PC-3 (cell line): Measurements from ENCODE around the gene NSL1. TPM values are rescaled to one million over a fixed set of nuclear protein-coding genes. Genes with fewer than 3 reads are reported as not detected.

Experiments used
- ATAC-seq: fragments of 200-7000 bp; cut with Tn5 transposase; 2 replicates; pipeline ENCODE4 v1.9.1; 2020; ENCODE audit warnings: mild to moderate bottlenecking, moderate library complexity
- BruUV-seq: library from RNA; stranded (reverse); fragments of 400-500 nt; replicated peaks from 2 replicates; lab custom pipeline; 2021; lab: Mats Ljungman, UMichigan
- CTCF ChIA-PET: fragments of 300-600 bp; sonication (Branson Sonifier 250); formaldehyde crosslinking; loops from one replicate; lab custom pipeline; 2022; ENCODE audit warnings: antibody characterized with exemption; lab: Charles Lee
- POLR2A ChIA-PET: fragments of 300-600 bp; sonication (Branson Sonifier 250); formaldehyde crosslinking; loops from one replicate; lab custom pipeline; 2022; ENCODE audit warnings: antibody characterized with exemption; ENCODE audit not compliant: unreplicated experiment; lab: Charles Lee
- DNase-seq: peaks from one replicate; pipeline ENCODE4 v3.0.0-alpha.2; 2015
- H2AFZ ChIP-seq: fragments of 300-600 bp; sonication (generic); 2 replicates; pipeline ENCODE4 v1.6.0; 2016; ENCODE audit warnings: antibody characterized with exemption, low read length
- H3F3A ChIP-seq: fragments of 300-600 bp; sonication (generic); one replicate; pipeline ENCODE4 v1.6.0; 2017; ENCODE audit warnings: antibody characterized with exemption, low read length, control low read depth, mild to moderate bottlenecking; ENCODE audit not compliant: unreplicated experiment
- H3K27ac ChIP-seq: fragments of 300-600 bp; sonication (generic); 2 replicates; pipeline ENCODE4 v1.5.1; 2016; ENCODE audit warnings: mild to moderate bottlenecking, low read length
- H3K27me3 ChIP-seq: fragments of 300-600 bp; sonication (generic); 2 replicates; pipeline ENCODE4 v1.6.1; 2016; ENCODE audit warnings: low read length, mixed read lengths
- H3K36me3 ChIP-seq: fragments of 300-600 bp; sonication (generic); 2 replicates; pipeline ENCODE4 v1.6.1; 2016; ENCODE audit warnings: low read depth, mixed run types, low read length, mixed read lengths
- H3K4me1 ChIP-seq: fragments of 300-600 bp; sonication (generic); 2 replicates; pipeline ENCODE4 v1.5.1; 2016; ENCODE audit warnings: low read length; ENCODE audit not compliant: insufficient read depth
- H3K4me2 ChIP-seq: fragments of 300-600 bp; sonication (generic); 2 replicates; pipeline ENCODE4 v1.6.0; 2016; ENCODE audit warnings: low read length
- H3K4me3 ChIP-seq: fragments of 300-600 bp; sonication (generic); 2 replicates; pipeline ENCODE4 v1.5.1; 2016; ENCODE audit warnings: mild to moderate bottlenecking, low read length, mixed read lengths
- H3K79me2 ChIP-seq: fragments of 300-600 bp; sonication (generic); 2 replicates; pipeline ENCODE4 v1.6.1; 2017; ENCODE audit warnings: low read length, mixed read lengths
- H3K9ac ChIP-seq: fragments of 300-600 bp; sonication (generic); 2 replicates; pipeline ENCODE4 v1.6.0; 2016; ENCODE audit warnings: mild to moderate bottlenecking, low read length
- H3K9me2 ChIP-seq: fragments of 300-600 bp; sonication (generic); replicated peaks from 2 replicates; pipeline ENCODE4 v1.6.1; 2016; ENCODE audit warnings: mixed run types, low read length, mixed read lengths
- H3K9me3 ChIP-seq: fragments of 300-600 bp; sonication (generic); 2 replicates; pipeline ENCODE4 v1.6.1; 2016; ENCODE audit warnings: low read length, mixed read lengths
- H4K20me1 ChIP-seq: fragments of 300-600 bp; sonication (generic); 2 replicates; pipeline ENCODE4 v1.6.1; 2016; ENCODE audit warnings: low read length, mixed read lengths
- EZH2 ChIP-seq: fragments of 300-600 bp; sonication (generic); IDR thresholded peaks from one replicate; pipeline ENCODE4 v1.6.1; 2017; ENCODE audit warnings: antibody characterized with exemption, mild to moderate bottlenecking, low read length; ENCODE audit not compliant: unreplicated experiment
- EZH2phosphoT487 ChIP-seq: fragments of 300-600 bp; sonication (generic); IDR thresholded peaks from 2 replicates; pipeline ENCODE4 v1.6.1; 2018; ENCODE audit warnings: mild to moderate bottlenecking, antibody characterized with exemption, low read length, borderline replicate concordance
- intact Hi-C: fragments of 100-400 bp; cut with micrococcal nuclease; formaldehyde crosslinking; loops from 2 replicates; pipeline ENCODE4 v1.9.0; 2023
- total RNA-seq: library from RNA; depleted of rRNA; stranded (reverse); fragments of >200 nt; gene quantifications from 2 replicates; pipeline ENCODE4 v1.2.3, GENCODE V29; 2014
- TF ChIP-seq, protein P1 (sequence below): fragments of 300-600 bp; sonication (generic); conservative IDR thresholded peaks from 2 replicates; pipeline ENCODE4 v1.5.1; 2017; ENCODE audit warnings: antibody characterized with exemption, low read depth, mild to moderate bottlenecking, low read length

The NSL1 gene
- total RNA-seq, 1 experiment from 2014 or later, result 56.1 TPM

- ChIA-PET CTCF (no interaction called here), POLR2A (no interaction called here)
- no TSS peak for BruUV-seq
- intact Hi-C loops, result no loop called here
- Histone ChIP-seq H3K4me3 (no peak overlapping the region), H3F3A (no peaks in the 10 kb centered on the region), H2AFZ (no peak overlapping the region), H3K79me2 (no peaks in the 10 kb centered on the region), H3K27me3 (no peaks in the 10 kb centered on the region), H3K9me2 (no peaks in the 10 kb centered on the region), H3K4me2 (no peak overlapping the region), H4K20me1 (no peaks in the 10 kb centered on the region), H3K9ac (no peak overlapping the region), H3K36me3 (no peaks in the 10 kb centered on the region), H3K4me1 (no peaks in the 10 kb centered on the region), H3K9me3 (peaks cover 14% of the 10 kb centered on the region; the same call in 1 of the 2 replicates), H3K27ac (no peak overlapping the region)
- TF ChIP-seq, protein P1, sequence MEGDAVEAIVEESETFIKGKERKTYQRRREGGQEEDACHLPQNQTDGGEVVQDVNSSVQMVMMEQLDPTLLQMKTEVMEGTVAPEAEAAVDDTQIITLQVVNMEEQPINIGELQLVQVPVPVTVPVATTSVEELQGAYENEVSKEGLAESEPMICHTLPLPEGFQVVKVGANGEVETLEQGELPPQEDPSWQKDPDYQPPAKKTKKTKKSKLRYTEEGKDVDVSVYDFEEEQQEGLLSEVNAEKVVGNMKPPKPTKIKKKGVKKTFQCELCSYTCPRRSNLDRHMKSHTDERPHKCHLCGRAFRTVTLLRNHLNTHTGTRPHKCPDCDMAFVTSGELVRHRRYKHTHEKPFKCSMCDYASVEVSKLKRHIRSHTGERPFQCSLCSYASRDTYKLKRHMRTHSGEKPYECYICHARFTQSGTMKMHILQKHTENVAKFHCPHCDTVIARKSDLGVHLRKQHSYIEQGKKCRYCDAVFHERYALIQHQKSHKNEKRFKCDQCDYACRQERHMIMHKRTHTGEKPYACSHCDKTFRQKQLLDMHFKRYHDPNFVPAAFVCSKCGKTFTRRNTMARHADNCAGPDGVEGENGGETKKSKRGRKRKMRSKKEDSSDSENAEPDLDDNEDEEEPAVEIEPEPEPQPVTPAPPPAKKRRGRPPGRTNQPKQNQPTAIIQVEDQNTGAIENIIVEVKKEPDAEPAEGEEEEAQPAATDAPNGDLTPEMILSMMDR, result no peak
- TF ChIP-seq EZH2 (no peak), EZH2phosphoT487 (no peak)
- ATAC-seq (no peak), DNase-seq (no peak)
These were observed 36.8 kb upstream of the NSL1 start for GRCh38 chr1:212828395-212828794.

GRCh38 chr1:212827831-212828278 lies 36.3 kb upstream of the NSL1 start:
- intact Hi-C loops, result no loop called here
- H3K4me3 ChIP-seq, result no peak overlapping the region
- no peaks in the 10 kb centered on the region for H3F3A ChIP-seq

More at GRCh38 chr1:212827831-212828278, 36.3 kb upstream of the NSL1 start:
- Histone ChIP-seq H3K9me2 (no peaks in the 10 kb centered on the region), H3K27me3 (no peaks in the 10 kb centered on the region), H3K4me1 (no peaks in the 10 kb centered on the region), H2AFZ (no peak overlapping the region), H3K9ac (no peak overlapping the region), H3K27ac (no peak overlapping the region), H3K36me3 (no peaks in the 10 kb centered on the region), H3K79me2 (no peaks in the 10 kb centered on the region), H4K20me1 (no peaks in the 10 kb centered on the region), H3K4me2 (no peak overlapping the region), H3K9me3 (peaks cover 14% of the 10 kb centered on the region; the same call in 1 of the 2 replicates)
- ChIA-PET POLR2A (no interaction called here), CTCF (no interaction called here)
- no TSS peak for BruUV-seq
- DNase-seq (no peak), ATAC-seq (no peak)
- TF ChIP-seq EZH2phosphoT487, result no peak
- TF ChIP-seq EZH2, result no peak
- TF ChIP-seq, protein P1, result no peak
